Endothelial cell (in vitro differentiated cells): ENCODE data around the gene TFEB. TPM values are rescaled to one million over a fixed set of nuclear protein-coding genes. Genes with fewer than 3 reads are reported as not detected.
A peak's percentile ranks its signal among the peaks of the same experiment; 100 is the strongest.

Experiments used
- DNase-seq: peaks from one replicate; pipeline ENCODE4 v3.0.0; 2021; ENCODE audit warnings: low spot score
- H3K27ac Mint-ChIP-seq: one replicate; pipeline ENCODE4 v1.8.0; 2021; ENCODE audit warnings: mixed read lengths, inconsistent platforms; ENCODE audit not compliant: unreplicated experiment
- H3K27me3 Mint-ChIP-seq: one replicate; pipeline ENCODE4 v1.8.0; 2021; ENCODE audit warnings: mild to moderate bottlenecking, moderate library complexity, mixed read lengths, inconsistent platforms; ENCODE audit not compliant: unreplicated experiment
- H3K36me3 Mint-ChIP-seq: one replicate; pipeline ENCODE4 v1.8.0; 2021; ENCODE audit warnings: mild to moderate bottlenecking, low read depth, mixed read lengths, inconsistent platforms; ENCODE audit not compliant: unreplicated experiment
- H3K4me1 Mint-ChIP-seq: one replicate; pipeline ENCODE4 v1.8.0; 2021; ENCODE audit warnings: mild to moderate bottlenecking, mixed read lengths, inconsistent platforms; ENCODE audit not compliant: unreplicated experiment
- H3K4me3 Mint-ChIP-seq: one replicate; pipeline ENCODE4 v1.8.0; 2021; ENCODE audit warnings: mild to moderate bottlenecking, mixed read lengths, inconsistent platforms; ENCODE audit not compliant: unreplicated experiment
- H3K9me3 Mint-ChIP-seq: one replicate; pipeline ENCODE4 v1.8.0; 2021; ENCODE audit warnings: mixed read lengths, inconsistent platforms; ENCODE audit not compliant: unreplicated experiment
- total RNA-seq: library from RNA; stranded (reverse); fragmentation: NEBNext Ultra II Directional; extraction: Animal tissue kit (Norgen Biotek cat#: 25700); gene quantifications from one replicate; pipeline ENCODE4 v1.2.1, GENCODE V29; 2021; ENCODE audit not compliant: unreplicated experiment
- TF ChIP-seq, protein P1 (sequence below): fragments of 200-600 bp; sonication (generic); IDR thresholded peaks from one replicate; pipeline ENCODE4 v1.5.0; 2021; ENCODE audit warnings: antibody characterized with exemption; ENCODE audit not compliant: unreplicated experiment

The TFEB gene
- total RNA-seq, 1 donor from 2014 or later, result 10.4 TPM

DNA sequence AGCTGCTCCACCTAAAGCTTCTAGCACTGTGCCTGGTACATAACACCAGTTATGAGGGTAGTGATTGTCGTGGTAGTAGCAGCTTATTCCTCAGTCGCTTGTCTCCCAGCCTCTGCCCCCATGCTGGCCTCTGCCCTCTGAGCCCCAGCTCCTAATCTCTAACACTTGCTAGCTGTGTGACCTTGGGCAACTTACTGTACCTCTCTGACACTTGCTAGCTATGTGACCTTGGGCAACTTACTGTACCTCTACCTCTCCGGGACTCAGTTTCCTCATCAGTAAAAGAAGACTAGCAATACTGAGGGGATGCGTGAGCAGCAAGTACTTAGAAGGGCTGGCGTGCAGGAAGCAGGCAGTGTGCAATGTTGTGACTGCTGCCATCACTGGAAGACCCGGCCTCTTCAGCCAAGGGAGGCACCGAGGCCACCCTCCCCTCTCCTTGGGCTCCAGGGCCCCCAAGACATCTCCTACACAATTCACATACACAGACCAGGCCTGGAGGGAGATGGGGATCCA, 87.3 kb downstream of the TFEB start:
- no peak for DNase-seq
- peak overlapping the region; percentile 37 for H3K4me3 Mint-ChIP-seq
- peaks cover 13% of the 10 kb centered on the region for H3K27me3 Mint-ChIP-seq
- H3K27ac Mint-ChIP-seq, result no peak overlapping the region
- peaks cover 48% of the 10 kb centered on the region for H3K36me3 Mint-ChIP-seq
- TF ChIP-seq, protein P1, sequence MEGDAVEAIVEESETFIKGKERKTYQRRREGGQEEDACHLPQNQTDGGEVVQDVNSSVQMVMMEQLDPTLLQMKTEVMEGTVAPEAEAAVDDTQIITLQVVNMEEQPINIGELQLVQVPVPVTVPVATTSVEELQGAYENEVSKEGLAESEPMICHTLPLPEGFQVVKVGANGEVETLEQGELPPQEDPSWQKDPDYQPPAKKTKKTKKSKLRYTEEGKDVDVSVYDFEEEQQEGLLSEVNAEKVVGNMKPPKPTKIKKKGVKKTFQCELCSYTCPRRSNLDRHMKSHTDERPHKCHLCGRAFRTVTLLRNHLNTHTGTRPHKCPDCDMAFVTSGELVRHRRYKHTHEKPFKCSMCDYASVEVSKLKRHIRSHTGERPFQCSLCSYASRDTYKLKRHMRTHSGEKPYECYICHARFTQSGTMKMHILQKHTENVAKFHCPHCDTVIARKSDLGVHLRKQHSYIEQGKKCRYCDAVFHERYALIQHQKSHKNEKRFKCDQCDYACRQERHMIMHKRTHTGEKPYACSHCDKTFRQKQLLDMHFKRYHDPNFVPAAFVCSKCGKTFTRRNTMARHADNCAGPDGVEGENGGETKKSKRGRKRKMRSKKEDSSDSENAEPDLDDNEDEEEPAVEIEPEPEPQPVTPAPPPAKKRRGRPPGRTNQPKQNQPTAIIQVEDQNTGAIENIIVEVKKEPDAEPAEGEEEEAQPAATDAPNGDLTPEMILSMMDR, result no peak
- H3K4me1 Mint-ChIP-seq, result peaks cover 38% of the 10 kb centered on the region
- no peaks in the 10 kb centered on the region for H3K9me3 Mint-ChIP-seq

DNA sequence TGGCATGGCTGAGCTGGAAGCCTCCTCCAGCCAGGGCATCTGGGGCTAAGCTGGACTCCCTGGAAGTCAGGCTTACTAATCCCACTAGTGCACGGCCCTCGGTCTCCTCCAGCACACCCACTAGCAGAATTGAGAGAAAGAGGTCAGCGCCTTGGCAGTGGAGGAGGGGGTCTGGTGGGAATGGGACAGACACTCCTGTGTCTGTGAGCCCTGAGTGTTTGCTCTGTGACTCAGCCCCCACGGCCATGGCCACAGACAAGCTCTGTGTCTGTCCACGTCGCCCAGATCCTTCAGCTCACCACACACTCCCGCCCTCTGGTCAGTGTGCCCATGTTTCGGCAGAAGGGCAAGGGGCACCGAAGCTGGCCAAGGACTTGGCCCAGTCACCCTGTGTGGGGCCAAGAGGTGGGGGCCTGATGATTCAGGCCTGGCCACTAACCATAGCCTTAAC, 88.3 kb downstream of the TFEB start:
- Mint-ChIP-seq H3K4me3 (no peak overlapping the region), H3K27me3 (peaks cover 14% of the 10 kb centered on the region), H3K9me3 (no peaks in the 10 kb centered on the region), H3K4me1 (peaks cover 45% of the 10 kb centered on the region), H3K27ac (no peak overlapping the region), H3K36me3 (peaks cover 49% of the 10 kb centered on the region)
- no peak for DNase-seq
- TF ChIP-seq, protein P1, result no peak

DNA sequence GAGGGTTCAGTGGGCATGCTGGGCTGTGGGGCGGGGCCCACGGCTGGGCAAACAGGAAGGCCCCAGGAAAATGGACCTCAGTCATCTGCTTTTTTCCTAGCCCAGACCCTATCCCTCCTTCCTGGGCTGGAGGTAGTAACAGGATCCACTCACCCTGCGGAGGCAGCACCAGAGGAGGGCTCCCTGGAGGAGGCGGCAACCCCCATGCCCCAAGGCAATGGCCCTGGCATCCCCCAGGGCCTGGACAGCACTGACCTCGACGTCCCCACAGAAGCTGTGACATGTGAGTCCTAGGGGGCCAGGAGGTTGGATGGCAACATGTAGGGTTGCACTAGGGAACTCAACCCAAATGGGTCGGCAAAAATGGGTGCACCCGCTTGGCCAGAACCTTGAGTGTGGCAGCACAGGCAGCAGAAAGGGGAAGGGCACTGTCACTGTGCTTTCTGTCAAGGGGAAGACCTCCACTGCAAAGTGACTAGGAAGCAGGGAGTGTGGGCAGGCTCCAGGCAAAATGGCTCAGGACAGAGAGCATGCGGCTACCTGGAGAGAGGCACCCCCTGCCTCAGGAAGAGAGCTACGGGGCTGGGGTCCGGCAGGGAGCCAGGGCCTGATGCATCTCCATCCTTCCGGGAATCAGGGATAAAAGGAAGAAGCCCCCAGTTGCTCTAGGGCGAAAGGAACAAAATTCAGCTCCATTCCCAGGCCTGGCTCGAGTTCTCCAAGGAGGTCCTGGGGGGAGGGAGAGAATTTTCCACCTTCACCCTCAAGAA, 89.2 kb downstream of the TFEB start:
- H3K4me3 Mint-ChIP-seq, result no peak overlapping the region
- TF ChIP-seq, protein P1, result no peak
- no peaks in the 10 kb centered on the region for H3K9me3 Mint-ChIP-seq
- no peak for DNase-seq
- peaks cover 17% of the 10 kb centered on the region for H3K27me3 Mint-ChIP-seq
- peaks cover 53% of the 10 kb centered on the region for H3K36me3 Mint-ChIP-seq
- peaks cover 50% of the 10 kb centered on the region for H3K4me1 Mint-ChIP-seq
- no peak overlapping the region for H3K27ac Mint-ChIP-seq

DNA sequence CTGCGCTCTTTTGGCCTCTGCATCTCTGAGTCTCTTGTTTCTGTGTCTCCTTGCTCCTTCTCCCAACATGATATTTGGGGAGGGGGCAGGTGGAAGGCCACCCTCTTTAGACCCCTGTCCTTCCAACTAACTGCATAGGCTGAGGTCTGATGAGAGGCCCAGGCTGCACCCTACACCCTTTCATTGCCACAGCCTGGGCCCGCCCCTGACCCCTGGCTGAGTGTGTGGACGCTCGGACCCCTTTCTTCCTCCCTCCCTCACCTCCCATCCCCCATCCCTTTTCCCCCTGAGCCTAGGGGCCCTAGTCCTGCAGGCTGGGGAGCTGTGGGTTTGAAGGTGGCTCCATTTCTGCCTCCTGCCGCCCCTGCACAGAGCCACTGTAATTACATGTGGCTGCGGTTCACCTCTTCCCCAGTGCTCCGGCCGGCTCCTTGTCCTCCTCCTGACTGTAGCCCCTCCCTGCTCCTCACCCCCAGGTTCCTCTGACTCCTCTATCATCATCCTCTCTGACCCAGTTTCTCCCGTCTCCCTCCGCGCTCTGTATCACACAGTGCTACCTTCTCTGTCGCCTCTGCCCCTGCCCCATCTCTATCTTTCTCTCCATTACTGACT, 90.3 kb downstream of the TFEB start:
- Mint-ChIP-seq H3K9me3 (no peaks in the 10 kb centered on the region), H3K4me1 (peaks cover 59% of the 10 kb centered on the region), H3K36me3 (peaks cover 61% of the 10 kb centered on the region), H3K4me3 (peak overlapping the region; percentile 72), H3K27ac (peak overlapping the region; percentile 80), H3K27me3 (peaks cover 18% of the 10 kb centered on the region)
- TF ChIP-seq, protein P1, result no peak
- DNase-seq, result no peak
